Thymus (tissue), 11 donors: Measurements from ENCODE around the gene RPLP1. TPM values are rescaled to one million over a fixed set of nuclear protein-coding genes. Genes with fewer than 3 reads are reported as not detected.

Source experiments
- DNase-seq, 9 donors: peaks; one replicate each; pipeline ENCODE4 v3.0.0-alpha.2; 2013; ENCODE audit warnings: low spot score in 9 of 9, low read depth in 6 of 9, missing footprints in 1 of 9
- H3K27ac ChIP-seq, 2 donors: one replicate each; pipeline ENCODE4 v1.5.1; 2013; ENCODE audit warnings: control low read depth in 1 of 2, low read depth in 1 of 2, low read length in 1 of 2, mild to moderate bottlenecking in 1 of 2, moderate library complexity in 1 of 2
- H3K27me3 ChIP-seq, 2 donors: one replicate each; pipeline ENCODE4 v1.5.1; 2013; ENCODE audit warnings: low read length in 1 of 2; ENCODE audit not compliant: control insufficient read depth in 2 of 2, insufficient read depth in 1 of 2
- H3K36me3 ChIP-seq, 2 donors: one replicate each; pipeline ENCODE4 v1.5.1; 2013; ENCODE audit warnings: low read length in 1 of 2, mild to moderate bottlenecking in 1 of 2, moderate library complexity in 1 of 2; ENCODE audit not compliant: control insufficient read depth in 2 of 2, insufficient read depth in 2 of 2
- H3K4me1 ChIP-seq, 2 donors: one replicate each; pipeline ENCODE4 v1.5.1; 2013; ENCODE audit warnings: low read length in 2 of 2; ENCODE audit not compliant: control insufficient read depth in 2 of 2, insufficient read depth in 2 of 2
- H3K4me3 ChIP-seq, 2 donors: one replicate each; pipeline ENCODE4 v1.5.1; 2013; ENCODE audit warnings: low read length in 2 of 2, control low read depth in 1 of 2, mild to moderate bottlenecking in 1 of 2
- H3K9me3 ChIP-seq, 2 donors: one replicate each; pipeline ENCODE4 v1.5.1; 2013; ENCODE audit warnings: low read length in 1 of 2, mild to moderate bottlenecking in 1 of 2; ENCODE audit not compliant: control insufficient read depth in 2 of 2, insufficient read depth in 1 of 2
- WGBS: extraction: QIAGEN DNeasy Blood & Tissue Kit; methylation state at CpG from one replicate; pipeline ENCODE4 v1.1.7; 2013; 5-methylcytosine and 5-hydroxymethylcytosine counted together
- polyA plus RNA-seq: library from polyadenylated mRNA; stranded (reverse); fragments of 200-250 nt; gene quantifications from one replicate; pipeline ENCODE4 v1.2.3, GENCODE V29; 2013
- total RNA-seq: library from RNA; stranded (reverse); fragments of 120-200 nt; gene quantifications from one replicate; pipeline ENCODE4 v1.2.4, GENCODE V29; 2013
- donor health status: healthy.

The RPLP1 gene
- total and polyA plus RNA-seq, 2 donors, result 883 to 2,341 TPM

GRCh38 chr15:69479081-69479480 is 26.5 kb downstream of the RPLP1 start:
- Histone ChIP-seq H3K36me3 (no peaks in the 10 kb centered on the region), H3K27me3 (no peaks in the 10 kb centered on the region), H3K27ac (no peak overlapping the region), H3K9me3 (peaks cover 0 to 2% of the 10 kb centered on the region in 2 donors), H3K4me3 (no peak overlapping the region), H3K4me1 (no peaks in the 10 kb centered on the region)
- WGBS, result 23% methylated on average over 4 of the region's 4 CpGs
- DNase-seq, result no peak

GRCh38 chr15:69479971-69480370 is 27.4 kb downstream of the RPLP1 start:
- Histone ChIP-seq H3K4me3 (no peak overlapping the region), H3K9me3 (no peaks in the 10 kb centered on the region), H3K36me3 (no peaks in the 10 kb centered on the region), H3K27me3 (no peaks in the 10 kb centered on the region), H3K4me1 (no peaks in the 10 kb centered on the region), H3K27ac (no peak overlapping the region)
- 99% methylated on average over 2 of the region's 2 CpGs for WGBS
- no peak for DNase-seq

- no peaks in the 10 kb centered on the region for H3K36me3 ChIP-seq
- 67% methylated on average over 3 of the region's 3 CpGs for WGBS
- H3K27ac ChIP-seq, result no peak overlapping the region
- H3K9me3 ChIP-seq, result no peaks in the 10 kb centered on the region
- no peak overlapping the region for H3K4me3 ChIP-seq
- no peaks in the 10 kb centered on the region for H3K27me3 ChIP-seq
- no peak for DNase-seq
- no peaks in the 10 kb centered on the region for H3K4me1 ChIP-seq
These were observed 28.3 kb downstream of the RPLP1 start for GRCh38 chr15:69480932-69481331.

GRCh38 chr15:69482686-69483256 is 30.2 kb downstream of the RPLP1 start:
- Histone ChIP-seq H3K4me1 (no peaks in the 10 kb centered on the region), H3K27ac (no peak overlapping the region), H3K9me3 (no peaks in the 10 kb centered on the region), H3K36me3 (no peaks in the 10 kb centered on the region), H3K4me3 (no peak overlapping the region), H3K27me3 (no peaks in the 10 kb centered on the region)
- no peak for DNase-seq
- WGBS, result 94% methylated on average over 4 of the region's 4 CpGs

GRCh38 chr15:69484837-69485236 is 32.2 kb downstream of the RPLP1 start:
- Histone ChIP-seq H3K9me3 (no peaks in the 10 kb centered on the region), H3K27me3 (no peaks in the 10 kb centered on the region), H3K4me3 (no peak overlapping the region), H3K4me1 (no peaks in the 10 kb centered on the region), H3K27ac (no peak overlapping the region), H3K36me3 (no peaks in the 10 kb centered on the region)
- WGBS, result 83% methylated on average over 6 of the region's 6 CpGs
- DNase-seq, result no peak

- no peak overlapping the region for H3K4me3 ChIP-seq
- no peaks in the 10 kb centered on the region for H3K9me3 ChIP-seq
- H3K27me3 ChIP-seq, result no peaks in the 10 kb centered on the region
- no peaks in the 10 kb centered on the region for H3K4me1 ChIP-seq
- no peak overlapping the region for H3K27ac ChIP-seq
- no peak for DNase-seq
- no peaks in the 10 kb centered on the region for H3K36me3 ChIP-seq
- WGBS, result 98% methylated on average over 3 of the region's 3 CpGs
These were observed 34.0 kb downstream of the RPLP1 start for GRCh38 chr15:69486481-69487110.

- H3K27me3 ChIP-seq, result no peaks in the 10 kb centered on the region
- H3K4me3 ChIP-seq, result no peak overlapping the region
- 94% methylated on average over 3 of the region's 3 CpGs for WGBS
- H3K36me3 ChIP-seq, result no peaks in the 10 kb centered on the region
- H3K9me3 ChIP-seq, result no peaks in the 10 kb centered on the region
- DNase-seq, result no peak
- no peak overlapping the region for H3K27ac ChIP-seq
- H3K4me1 ChIP-seq, result no peaks in the 10 kb centered on the region
These were observed 36.5 kb downstream of the RPLP1 start for GRCh38 chr15:69489073-69489571.

- Histone ChIP-seq H3K4me3 (no peak overlapping the region), H3K4me1 (no peaks in the 10 kb centered on the region), H3K36me3 (no peaks in the 10 kb centered on the region), H3K27me3 (no peaks in the 10 kb centered on the region), H3K27ac (no peak overlapping the region), H3K9me3 (no peaks in the 10 kb centered on the region)
- 86% methylated on average over 11 of the region's 11 CpGs for WGBS
- DNase-seq, result no peak
These were observed 37.9 kb downstream of the RPLP1 start for GRCh38 chr15:69490356-69491037.

GRCh38 chr15:69491038-69491505 is 38.5 kb downstream of the RPLP1 start:
- no peak overlapping the region for H3K27ac ChIP-seq
- WGBS, result 86% methylated on average over 3 of the region's 3 CpGs
- no peaks in the 10 kb centered on the region for H3K27me3 ChIP-seq
- H3K36me3 ChIP-seq, result no peaks in the 10 kb centered on the region
- no peaks in the 10 kb centered on the region for H3K9me3 ChIP-seq
- no peaks in the 10 kb centered on the region for H3K4me1 ChIP-seq
- no peak overlapping the region for H3K4me3 ChIP-seq
- no peak for DNase-seq
